IMR-90 (cell line): ENCODE results near the gene SLC25A38.

ENCODE experiments used
- BHLHE40 ChIP-seq: fragments of 150-350 bp; IDR thresholded peaks from 2 replicates; pipeline ENCODE4 v1.6.1; 2016; ENCODE audit warnings: mild to moderate bottlenecking, low read depth, low read length
- CEBPB ChIP-seq: IDR thresholded peaks from 2 replicates; pipeline ENCODE4 v1.6.1; 2012; ENCODE audit warnings: low read depth, low read length, improper control_type of control experiment
- CTCF ChIP-seq: conservative IDR thresholded peaks from 2 replicates; pipeline ENCODE4 v1.5.1; 2012; ENCODE audit warnings: mild to moderate bottlenecking, low read depth, low read length, improper control_type of control experiment
- MAZ ChIP-seq: IDR thresholded peaks from 2 replicates; pipeline ENCODE4 v1.6.1; 2012; ENCODE audit warnings: low read depth, mild to moderate bottlenecking, low read length, improper control_type of control experiment, moderate library complexity, borderline replicate concordance
- NFE2L2 ChIP-seq: fragments of 150-350 bp; IDR thresholded peaks from 2 replicates; pipeline ENCODE4 v1.6.1; 2016; ENCODE audit warnings: low read depth, mild to moderate bottlenecking, low read length
- POLR2A ChIP-seq: IDR thresholded peaks from 2 replicates; pipeline ENCODE4 v1.6.1; 2012; ENCODE audit warnings: mild to moderate bottlenecking, low read depth, low read length
- RAD21 ChIP-seq: IDR thresholded peaks from 2 replicates; pipeline ENCODE4 v1.6.1; 2012; ENCODE audit warnings: low read length, improper control_type of control experiment
- RCOR1 ChIP-seq: IDR thresholded peaks from 2 replicates; pipeline ENCODE4 v1.6.1; 2012; ENCODE audit warnings: mild to moderate bottlenecking, low read length, improper control_type of control experiment; ENCODE audit not compliant: insufficient replicate concordance
- SMC3 ChIP-seq: fragments of 150-350 bp; IDR thresholded peaks from 2 replicates; pipeline ENCODE4 v1.6.1; 2016; ENCODE audit warnings: low read depth, mild to moderate bottlenecking, antibody characterized with exemption, low read length, moderate library complexity

GRCh38 chr3:39334205-39334604 is 49.0 kb upstream of the SLC25A38 start:
- TF ChIP-seq BHLHE40 (no peak), POLR2A (no peak), SMC3 (no peak), NFE2L2 (no peak), CTCF (no peak), MAZ (no peak), RCOR1 (no peak), RAD21 (no peak), CEBPB (no peak)
